PC-9 (cell line): ENCODE data around the gene SCLY.

Source experiments
- CTCF ChIP-seq: fragments of 200-600 bp; sonication (generic); conservative IDR thresholded peaks from 2 replicates; pipeline ENCODE4 v1.6.1; 2017; ENCODE audit warnings: mixed run types, antibody characterized with exemption, mild to moderate bottlenecking, moderate library complexity
- EZH2 ChIP-seq: fragments of 200-600 bp; sonication (generic); IDR thresholded peaks from 2 replicates; pipeline ENCODE4 v1.8.0; 2017; ENCODE audit warnings: antibody characterized with exemption, low read depth

- TF ChIP-seq CTCF (no peak), EZH2 (no peak)
Observed at GRCh38 chr2:238122287-238123217, 61.8 kb downstream of the SCLY start.
